NCI-H82 treated with DMSO at 0.1 percent for 48 hours (cell line): ENCODE data around the gene EFHB.
"Not testable (repeated sequence)": the region's sequence is repeated elsewhere in the genome, so short reads cannot be mapped to it uniquely, and the experiment has no call there.

Experiments
- DNase-seq: peaks from one replicate; lab custom pipeline; 2025; ENCODE audit not compliant: unreplicated experiment; lab: John Stamatoyannopoulos, UW

Gene EFHB

GRCh38 chr3:19934098-19934566 is at the start of gene EFHB:
Gene EFHB (minus strand): TSS chr3:19934217. CDS start chr3:19934018, 199 bp downstream.
- DNase-seq = peak; percentile 5

- DNase-seq = no peak
These were observed 38.0 kb upstream of the EFHB start for GRCh38 chr3:19972054-19972453.

GRCh38 chr3:19970327-19970726 is 36.3 kb upstream of the EFHB start:
- no peak for DNase-seq

- no peak for DNase-seq
These were observed 33.8 kb upstream of the EFHB start for GRCh38 chr3:19967812-19968211.

- no peak for DNase-seq
These were observed 33.2 kb upstream of the EFHB start for GRCh38 chr3:19967208-19967607.

GRCh38 chr3:19961960-19962359 is 27.9 kb upstream of the EFHB start:
- no peak for DNase-seq

GRCh38 chr3:19960696-19961095 is 26.7 kb upstream of the EFHB start:
- no peak for DNase-seq

- no peak for DNase-seq
These were observed 25.5 kb upstream of the EFHB start for GRCh38 chr3:19959505-19959904.

- DNase-seq = not testable (repeated sequence)
These were observed 23.3 kb upstream of the EFHB start for GRCh38 chr3:19957354-19957753.

- DNase-seq = no peak
These were observed 20.7 kb upstream of the EFHB start for GRCh38 chr3:19954676-19955075.

GRCh38 chr3:19950316-19950715 is 16.3 kb upstream of the EFHB start:
- DNase-seq = no peak

- no peak for DNase-seq
These were observed 14.2 kb upstream of the EFHB start for GRCh38 chr3:19948226-19948591.

- peak; percentile 3 for DNase-seq
These were observed 13.7 kb upstream of the EFHB start for GRCh38 chr3:19947549-19948225.

- DNase-seq = peak; percentile 88
These were observed 13.0 kb upstream of the EFHB start, which contains the start of gene RAB5A for GRCh38 chr3:19946832-19947548. Gene RAB5A (plus strand): TSS chr3:19947097. CDS start chr3:19950899, 3,802 bp downstream.

GRCh38 chr3:19945969-19946831 is 12.2 kb upstream of the EFHB start:
- DNase-seq = no peak

- DNase-seq = no peak
These were observed 11.5 kb upstream of the EFHB start for GRCh38 chr3:19945534-19945933.

GRCh38 chr3:19940643-19941042 is 6.6 kb upstream of the EFHB start:
- DNase-seq = no peak

- no peak for DNase-seq
These were observed 4.2 kb upstream of the EFHB start for GRCh38 chr3:19938295-19938627.

- DNase-seq = no peak
These were observed 3.7 kb upstream of the EFHB start for GRCh38 chr3:19937459-19938294.

GRCh38 chr3:19932422-19932821 is 1.6 kb downstream of the EFHB start:
- DNase-seq = no peak

GRCh38 chr3:19931767-19932188 is 2.2 kb downstream of the EFHB start:
- no peak for DNase-seq
